LHCN-M2 (cell line): ENCODE results near the gene EVI5. TPM values are rescaled to one million over a fixed set of nuclear protein-coding genes. Genes with fewer than 3 reads are reported as not detected.
"Not testable (repeated sequence)": the region's sequence is repeated elsewhere in the genome, so short reads cannot be mapped to it uniquely, and the experiment has no call there.

ENCODE experiments used
- DNase-seq: peaks from one replicate; pipeline ENCODE4 v3.0.0-alpha.2; 2012; ENCODE audit warnings: low read depth
- total RNA-seq: library from RNA; depleted of rRNA; stranded (reverse); fragments of >200 nt; gene quantifications from 2 replicates; pipeline ENCODE4 v1.2.3, GENCODE V29; 2014

Gene EVI5
- total RNA-seq, 1 experiment from 2014 or later, result 15.6 TPM

DNA sequence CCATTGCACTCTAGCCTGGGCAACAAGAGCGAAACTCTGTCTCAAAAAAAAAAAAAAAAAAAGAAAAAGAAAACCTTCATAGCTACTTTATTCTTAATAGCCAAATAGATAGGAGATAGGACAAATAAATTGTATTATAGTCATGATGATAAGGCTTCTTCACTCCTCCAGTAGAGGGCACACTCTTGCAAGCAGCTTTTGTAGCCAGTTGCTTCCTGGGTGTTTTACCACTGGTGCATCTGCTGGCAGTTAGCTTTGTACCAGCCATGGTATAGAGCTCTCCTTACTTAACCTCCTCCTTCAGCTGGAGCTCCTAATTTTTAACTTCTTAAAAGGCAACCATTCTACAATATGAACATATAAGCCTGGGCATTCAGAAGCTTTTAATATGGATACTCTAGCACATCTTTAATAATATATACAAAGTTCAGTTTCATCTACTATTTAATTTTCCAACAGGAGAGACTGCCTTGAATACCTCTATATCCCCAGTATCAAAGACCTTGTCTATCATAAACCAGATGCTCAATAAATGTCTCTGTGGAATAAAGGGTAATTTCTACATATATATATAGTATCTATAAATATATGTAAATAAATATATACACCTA, 35.8 kb downstream of the EVI5 start:
- peak; percentile 70 for DNase-seq

DNA sequence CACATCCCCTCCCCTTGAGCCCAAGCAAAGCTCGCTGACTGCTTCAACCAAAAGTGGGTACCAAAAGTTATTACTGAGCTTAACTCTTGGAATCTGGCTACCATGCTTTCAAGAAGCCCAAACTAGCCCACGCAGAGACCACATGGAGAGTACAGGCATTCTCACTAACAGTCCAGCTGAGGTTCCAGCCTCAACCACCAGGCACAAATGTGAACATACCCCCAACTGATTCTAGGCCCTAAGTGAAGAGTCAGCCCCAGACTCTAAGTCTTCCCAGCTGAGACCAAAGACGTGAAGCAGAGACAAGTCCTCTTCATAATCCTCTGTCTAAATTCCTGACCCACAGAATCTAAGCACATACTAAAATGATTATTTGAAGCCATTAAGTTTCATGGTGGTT, 36.8 kb downstream of the EVI5 start:
- DNase-seq, result no peak

DNA sequence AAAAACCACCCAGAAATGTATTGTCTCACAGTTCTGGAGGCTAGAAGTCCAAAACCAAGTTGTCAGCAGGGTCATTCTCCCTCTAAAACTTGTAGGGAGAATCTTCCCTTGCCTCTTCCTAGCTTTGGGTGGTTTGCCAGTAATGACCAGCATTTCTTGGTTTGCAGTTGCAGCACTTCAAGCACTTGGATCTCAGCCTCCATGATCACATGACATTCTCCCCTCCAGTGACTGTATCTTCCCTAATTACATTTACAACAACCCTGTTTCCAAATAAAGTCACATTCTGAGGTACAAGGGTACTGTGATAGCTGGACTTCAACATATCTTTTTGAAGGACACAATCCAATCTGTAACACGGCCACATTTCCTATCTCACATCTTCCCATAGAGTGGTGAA, 37.2 kb downstream of the EVI5 start:
- no peak for DNase-seq

DNA sequence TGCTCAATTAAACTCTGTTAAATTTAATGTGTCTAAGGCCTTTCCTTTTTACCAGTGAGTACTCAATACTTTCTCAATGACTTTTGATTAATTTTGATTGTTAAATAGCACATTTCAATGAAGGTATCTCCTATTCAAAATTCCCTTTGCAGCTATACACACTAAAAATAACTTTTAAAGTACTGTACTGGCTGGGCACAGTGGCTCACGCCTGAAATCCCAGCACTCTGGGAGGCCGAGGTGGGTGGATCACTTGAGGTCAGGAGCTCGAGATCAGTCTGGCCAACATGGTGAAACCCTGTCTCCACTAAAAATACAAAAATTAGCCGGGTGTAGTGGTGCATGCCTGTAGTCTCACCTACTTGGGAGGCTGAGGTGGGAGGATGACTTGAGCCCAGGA, 38.7 kb downstream of the EVI5 start:
- not testable (repeated sequence) for DNase-seq

DNA sequence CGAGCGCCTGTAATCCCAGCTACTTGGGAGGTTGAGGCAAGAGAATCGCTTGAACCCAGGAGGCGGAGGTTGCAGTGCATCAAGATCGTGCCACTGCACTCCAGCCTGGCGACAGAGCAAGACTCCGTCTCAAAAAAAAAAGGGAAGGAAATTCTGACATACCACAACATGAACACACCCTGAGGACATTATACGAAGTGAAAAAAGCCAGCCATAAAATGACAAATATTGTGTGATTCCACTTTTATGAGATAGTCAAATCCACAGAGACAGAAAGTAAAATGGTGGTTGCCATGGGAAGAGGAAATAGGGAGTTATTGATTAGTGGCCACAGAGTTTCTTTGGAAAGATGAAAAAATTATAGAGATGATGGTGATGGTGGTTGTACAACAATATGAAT, 41.7 kb downstream of the EVI5 start:
- DNase-seq, result no peak

DNA sequence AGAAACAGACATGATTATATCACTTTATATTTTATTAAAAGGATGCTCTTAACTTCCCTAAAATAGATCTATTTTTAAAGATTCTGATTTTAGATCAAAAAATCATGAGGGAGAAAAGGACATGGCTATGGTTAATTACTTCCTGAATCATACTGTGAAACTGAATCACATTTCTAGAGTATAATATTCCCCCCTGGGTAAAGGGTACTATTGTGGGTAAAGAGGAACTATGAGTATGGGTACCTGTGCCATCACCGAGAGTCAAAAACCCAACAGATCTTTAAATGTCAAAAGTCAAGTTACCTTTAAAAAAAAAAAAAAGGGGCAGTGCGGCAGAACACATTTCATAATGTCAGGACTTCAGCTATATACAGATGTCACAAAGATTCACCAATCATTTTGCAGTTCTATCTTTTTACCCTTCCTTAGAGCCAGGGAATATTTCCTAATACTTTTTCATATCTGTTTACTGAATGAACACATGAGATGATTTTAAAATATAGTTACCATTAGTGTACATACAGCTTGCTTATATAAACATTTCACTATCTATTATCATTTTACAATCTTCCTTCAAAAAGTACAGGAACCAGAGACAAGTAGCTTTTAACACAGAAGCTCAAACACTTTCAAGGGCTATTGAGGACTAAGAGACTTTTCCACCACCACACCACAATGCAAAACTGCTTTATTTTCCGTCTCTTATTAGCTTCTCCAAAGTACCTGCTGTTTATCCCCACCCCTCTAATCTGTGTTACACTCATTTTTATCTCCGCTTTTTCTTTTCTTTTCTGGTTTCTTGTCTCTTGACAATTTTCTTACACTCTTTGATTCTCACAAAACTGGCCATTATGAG, 45.0 kb downstream of the EVI5 start:
- DNase-seq, result no peak

DNA sequence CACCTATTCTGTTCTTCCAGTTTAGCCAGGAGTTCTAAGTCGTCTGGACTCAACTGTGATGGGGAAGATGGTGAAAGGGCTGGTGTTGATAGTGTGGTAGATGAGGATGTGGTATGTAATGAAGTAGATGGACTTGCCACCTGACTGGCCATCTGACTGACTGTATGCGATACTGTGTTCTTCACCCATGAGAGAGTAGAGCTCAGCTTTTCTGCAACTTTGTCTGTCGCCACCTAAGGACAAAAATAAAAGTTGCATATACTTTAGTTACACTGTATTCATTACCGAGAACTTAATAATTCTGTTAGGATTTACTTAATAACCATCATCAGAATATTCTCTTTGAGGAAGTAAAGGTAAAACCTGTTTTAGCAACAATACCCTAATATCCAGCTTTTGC, 48.5 kb downstream of the EVI5 start:
- peak; percentile 41 for DNase-seq

DNA sequence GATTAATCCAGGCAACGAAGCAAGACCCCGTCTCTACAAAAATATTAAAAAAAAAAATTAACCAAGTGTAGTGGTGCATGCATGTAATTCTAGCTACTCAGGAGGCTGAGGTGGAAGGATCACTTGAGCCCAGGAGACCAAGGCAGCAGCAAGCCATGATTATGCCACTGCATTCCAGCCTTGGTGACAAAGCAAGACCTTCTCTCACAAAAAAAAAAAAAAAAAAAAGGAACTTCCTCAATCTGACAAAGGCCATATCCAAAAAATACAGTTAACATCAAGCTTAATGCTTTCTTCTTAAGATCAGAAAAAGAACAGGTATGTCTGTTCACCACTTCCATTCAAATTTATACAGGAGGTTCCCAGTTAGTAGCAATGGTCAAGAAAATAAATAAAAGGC, 54.4 kb downstream of the EVI5 start:
- DNase-seq, result no peak

DNA sequence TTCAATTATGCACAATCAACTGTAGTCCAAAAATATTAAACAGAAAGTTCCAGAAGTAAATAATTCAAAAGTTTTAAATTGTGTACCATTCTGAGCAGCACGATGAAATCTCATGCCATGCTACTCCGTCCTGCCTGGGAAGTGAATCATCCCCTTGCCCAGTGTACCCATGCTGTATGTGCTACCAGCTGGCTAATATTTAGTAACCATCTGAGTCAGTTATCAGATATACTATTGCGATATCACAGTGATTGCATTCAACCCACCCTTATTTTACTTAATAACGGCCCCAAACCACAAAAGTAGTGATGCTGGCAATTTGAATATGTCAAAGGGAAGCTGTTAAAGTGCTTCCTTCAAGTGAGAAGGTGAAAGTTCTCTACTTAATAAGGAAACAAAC, 56.2 kb downstream of the EVI5 start:
- peak; percentile 72 for DNase-seq

DNA sequence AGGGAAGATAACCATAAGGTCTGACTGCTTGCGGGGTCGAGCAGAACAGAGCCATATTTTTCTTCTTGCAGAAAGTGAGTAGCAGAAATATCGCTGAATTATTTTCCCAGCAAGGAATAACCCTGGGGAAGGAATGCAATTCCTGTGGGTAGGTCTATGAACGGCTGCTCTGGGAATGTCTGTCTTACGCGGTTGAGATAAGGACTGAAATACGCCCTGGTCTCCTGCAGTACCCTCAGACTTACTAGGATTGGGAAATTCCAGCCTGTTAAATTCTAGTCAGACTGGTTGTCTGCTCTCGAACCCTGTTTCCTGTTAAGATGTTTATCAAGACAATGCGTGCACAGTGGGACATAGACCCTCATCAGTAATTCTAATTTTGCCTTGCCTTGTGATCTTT, 61.2 kb downstream of the EVI5 start:
- not testable (repeated sequence) for DNase-seq

DNA sequence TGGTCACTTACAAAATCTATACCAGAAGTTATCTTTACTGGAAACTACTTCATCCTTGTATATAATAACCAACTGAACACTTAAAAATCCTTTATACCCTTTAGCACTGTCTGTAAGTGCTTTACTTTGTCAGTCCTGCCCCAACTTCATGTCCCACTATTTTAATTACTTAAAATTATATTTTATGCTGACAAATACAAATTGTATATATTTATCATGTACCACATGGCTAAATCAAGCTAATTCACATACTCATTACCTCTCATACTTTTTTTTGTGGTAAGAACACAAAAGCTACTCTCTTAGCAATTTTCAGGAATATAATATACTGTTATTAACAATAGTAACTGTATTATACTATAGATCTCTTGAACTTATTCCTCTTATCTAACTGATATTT, 63.0 kb downstream of the EVI5 start:
- no peak for DNase-seq

DNA sequence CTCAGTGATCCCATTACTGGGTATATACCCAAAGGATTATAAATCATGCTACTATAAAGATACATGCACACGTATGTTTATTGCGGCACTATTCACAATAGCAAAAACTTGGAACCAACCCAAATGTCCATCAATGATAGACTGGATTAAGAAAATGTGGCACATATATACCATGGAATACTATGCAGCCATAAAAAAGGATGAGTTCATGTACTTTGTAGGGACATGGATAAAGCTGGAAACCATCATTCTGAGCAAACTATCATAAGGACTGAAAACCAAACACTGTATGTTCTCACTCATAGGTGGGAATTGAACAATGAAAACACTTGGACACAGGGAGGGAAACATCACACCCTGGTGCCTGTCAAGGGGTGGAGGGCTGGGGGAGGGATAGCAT, 63.8 kb downstream of the EVI5 start:
- not testable (repeated sequence) for DNase-seq

DNA sequence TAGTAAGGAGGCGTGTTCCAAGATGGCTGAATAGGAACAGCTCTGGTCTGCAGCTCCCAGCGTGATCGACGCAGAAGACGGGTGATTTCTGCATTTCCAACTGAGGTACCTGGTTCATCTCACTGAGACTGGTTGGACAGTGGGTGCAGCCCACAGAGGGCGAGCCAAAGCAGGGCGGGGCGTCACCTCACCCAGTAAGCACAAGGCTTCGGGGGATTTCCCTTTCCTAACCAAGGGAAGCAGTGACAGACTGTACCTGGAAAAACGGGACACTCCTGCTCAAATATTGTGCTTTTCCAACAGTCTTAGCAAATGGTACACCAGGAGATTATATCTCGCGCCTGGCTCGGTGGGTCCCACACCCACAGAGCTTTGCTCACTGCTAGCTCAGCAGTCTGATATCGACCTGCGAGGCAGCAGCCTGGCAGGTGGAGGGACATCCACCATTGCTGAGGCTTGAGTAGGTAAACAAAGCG, 69.4 kb downstream of the EVI5 start:
- not testable (repeated sequence) for DNase-seq

DNA sequence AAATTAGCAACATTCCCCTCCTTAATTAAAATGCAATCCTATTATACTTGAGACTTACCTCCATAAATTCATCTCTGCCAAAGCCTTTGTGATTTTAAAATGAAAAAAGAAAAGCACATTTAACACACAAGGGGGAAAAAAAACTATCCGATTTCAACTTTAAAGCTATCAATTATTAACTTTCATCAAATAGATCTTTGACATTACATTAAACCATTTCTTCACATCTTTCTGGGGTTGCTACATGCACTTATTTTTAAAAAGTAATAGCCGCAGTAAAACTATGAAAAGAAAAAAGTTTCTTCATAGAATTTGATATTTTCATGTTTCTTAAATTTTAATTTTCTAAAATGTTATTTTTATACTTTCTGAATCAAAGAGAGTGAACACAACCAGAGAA, 71.0 kb downstream of the EVI5 start:
- no peak for DNase-seq

DNA sequence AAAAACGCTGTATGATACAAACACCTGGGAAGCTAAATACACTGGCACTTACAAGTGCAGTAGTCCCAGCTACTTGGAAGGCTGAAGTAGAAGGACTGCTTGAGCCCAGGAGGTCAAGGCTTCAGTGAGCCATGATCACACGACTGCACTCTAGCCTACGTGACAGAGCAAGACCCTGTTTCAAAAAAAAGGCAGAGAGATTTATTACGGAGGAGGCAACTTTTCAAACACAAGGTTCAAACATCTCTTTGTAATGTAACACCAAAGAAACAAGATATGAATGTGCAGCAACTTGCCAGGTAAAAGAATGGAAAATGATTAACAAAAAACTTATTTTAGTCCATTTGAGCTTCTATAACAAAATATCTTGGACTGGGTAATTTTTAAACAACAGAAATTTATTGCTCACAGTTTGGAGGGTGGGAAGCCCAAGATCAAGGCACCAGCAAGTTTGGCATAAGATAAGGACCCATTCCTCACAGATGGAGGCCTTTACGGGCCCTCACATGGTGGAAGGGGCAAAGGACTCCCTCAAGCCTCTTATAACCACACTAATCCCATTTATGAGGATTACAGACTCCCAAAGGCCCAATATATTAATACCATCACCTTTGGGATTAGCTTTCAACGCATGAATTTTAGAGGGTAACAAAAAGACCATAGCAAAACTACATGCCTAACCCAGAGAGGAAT, 73.3 kb downstream of the EVI5 start:
- DNase-seq, result no peak

DNA sequence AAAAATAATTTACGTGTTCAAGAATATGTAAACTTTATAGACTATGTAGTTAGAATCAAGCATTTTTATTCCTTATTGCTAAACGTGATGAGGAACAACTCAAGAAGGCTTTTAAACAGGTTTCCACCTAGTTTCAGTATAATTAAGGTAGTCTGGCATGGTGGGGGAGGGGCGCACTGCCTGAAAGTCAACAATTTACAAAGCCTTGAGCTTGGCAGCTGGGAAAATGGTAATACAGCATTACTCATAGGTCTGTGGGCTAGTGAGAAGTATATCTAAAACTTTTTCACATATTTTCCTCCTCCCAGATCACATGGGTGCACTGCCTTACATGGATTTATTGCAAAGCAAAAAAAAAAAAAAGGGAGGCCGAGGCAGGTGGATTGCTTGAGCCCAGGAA, 75.2 kb downstream of the EVI5 start:
- peak; percentile 86 for DNase-seq

DNA sequence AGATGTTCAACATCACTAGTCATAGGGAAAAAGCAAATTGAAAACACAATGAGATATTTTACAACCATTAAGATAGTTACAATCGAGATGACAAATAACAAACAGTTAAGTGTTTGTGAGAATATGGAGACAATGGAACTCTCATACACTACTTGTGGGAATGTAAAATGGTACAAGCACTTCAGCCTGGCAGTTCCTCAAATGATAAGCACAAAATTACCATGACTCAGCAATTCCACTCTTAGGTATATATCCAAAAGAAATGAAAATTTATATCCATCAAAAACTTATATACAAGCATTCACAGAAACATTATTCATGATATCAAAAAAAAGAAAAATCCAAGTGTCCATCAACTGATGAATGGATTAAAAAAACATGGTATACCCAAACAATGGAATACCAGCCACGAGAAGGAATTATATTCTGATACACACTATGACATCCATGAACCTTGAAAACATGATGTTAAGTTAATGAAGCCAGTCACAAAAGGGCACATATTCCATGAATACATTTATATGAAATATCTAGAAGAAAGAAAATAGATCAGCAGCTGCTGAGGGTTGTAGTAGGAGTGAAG, 76.4 kb downstream of the EVI5 start:
- DNase-seq, result no peak

DNA sequence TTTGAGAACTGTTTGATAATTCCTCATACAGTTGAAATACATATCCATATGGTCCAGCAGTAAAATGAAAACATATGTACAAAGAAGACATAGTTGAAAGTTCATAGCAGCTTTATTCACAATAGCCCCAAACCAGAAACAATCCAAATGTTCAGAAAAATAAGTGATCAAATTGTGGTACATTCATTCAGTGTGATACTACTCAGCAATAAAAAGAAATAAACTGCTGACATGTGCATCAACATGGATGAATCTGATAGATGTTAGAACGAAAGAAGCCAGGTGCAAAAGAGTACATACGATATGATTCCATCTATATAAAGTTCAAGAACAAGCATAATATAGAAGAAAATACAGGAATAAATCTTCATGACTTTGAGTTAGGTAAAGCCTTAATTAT, 77.2 kb downstream of the EVI5 start:
- no peak for DNase-seq

DNA sequence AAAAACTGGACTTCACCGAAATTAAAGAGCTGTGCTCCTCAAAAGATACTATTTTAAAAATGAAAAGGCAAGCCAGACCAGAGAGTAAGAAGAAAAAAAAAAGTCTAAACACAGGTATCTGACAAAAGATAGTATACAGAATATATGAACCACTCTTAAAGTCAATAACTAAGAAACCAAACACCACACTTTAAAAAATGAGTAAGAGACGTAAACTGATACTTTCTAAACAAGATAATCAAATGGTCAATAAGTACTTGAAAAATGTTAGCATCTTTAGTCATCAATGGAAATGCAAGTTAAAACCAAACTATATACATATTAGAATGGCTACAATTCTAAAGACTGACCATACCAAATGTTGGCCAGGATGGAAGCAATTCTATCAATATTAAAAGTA, 77.6 kb downstream of the EVI5 start:
- no peak for DNase-seq

DNA sequence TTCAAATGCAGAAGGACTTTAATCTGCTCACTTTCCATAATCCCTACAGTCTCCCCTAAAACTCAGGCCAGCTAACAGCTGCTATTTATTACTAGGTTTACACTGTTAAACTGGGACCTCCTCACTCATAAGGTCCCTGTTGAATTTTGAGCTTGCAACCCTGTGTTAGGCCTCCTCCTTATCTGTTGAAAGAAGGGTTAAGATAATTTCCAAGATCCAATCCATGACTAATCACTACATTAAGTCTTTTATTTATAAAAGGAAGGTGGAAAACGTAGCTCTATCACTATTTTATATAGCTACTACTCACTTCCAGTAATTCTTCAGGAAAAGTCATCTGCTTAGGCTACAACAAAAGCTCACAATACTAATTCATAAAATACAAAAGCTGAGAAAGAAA, 79.5 kb downstream of the EVI5 start:
- no peak for DNase-seq

DNA sequence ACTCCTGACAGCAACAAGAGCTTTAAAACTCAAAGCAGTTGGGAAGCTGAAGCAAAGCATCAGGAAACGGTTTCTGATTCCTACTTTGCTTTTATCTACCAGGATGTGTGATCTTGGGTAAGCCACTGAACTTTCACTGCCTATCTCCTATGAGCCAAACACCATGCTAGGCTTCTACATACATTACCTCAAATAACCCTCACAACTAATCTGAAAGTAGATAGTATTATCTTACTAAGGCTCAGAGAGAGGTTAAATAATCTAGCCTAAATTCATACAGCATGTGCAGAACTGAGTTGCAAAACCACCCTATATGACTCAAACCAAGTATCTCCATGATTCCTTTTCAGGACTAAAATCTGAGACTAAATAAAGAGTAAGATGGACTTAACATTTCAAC, 83.8 kb downstream of the EVI5 start:
- no peak for DNase-seq

DNA sequence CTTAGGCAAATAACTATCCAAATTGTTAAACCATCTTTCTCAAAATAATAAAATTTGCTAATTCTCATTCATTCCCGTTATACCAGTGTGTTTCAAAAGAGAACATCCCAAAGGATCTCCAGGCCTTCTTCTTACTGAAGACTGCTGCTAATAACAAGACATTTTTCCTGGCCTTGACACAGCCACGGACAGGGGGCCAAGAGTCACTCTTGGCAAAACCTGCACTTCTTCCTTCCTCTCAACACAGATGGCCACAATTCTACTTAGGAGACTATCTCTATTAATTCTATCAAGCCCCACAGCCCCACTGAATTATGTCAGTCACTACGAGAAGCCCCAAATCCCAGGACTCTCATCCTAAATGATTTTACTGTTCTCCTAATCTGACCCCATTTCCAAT, 86.0 kb downstream of the EVI5 start:
- DNase-seq, result no peak
